ENCODE results near the gene SLC1A4. TPM values are rescaled to one million over a fixed set of nuclear protein-coding genes. Genes with fewer than 3 reads are reported as not detected.

SLC1A4 gene
- total and polyA plus RNA-seq, 4 donors, result 6.3 to 27.4 (median 8.1) TPM

- H3K4me1 ChIP-seq (ENCODE audit: control insufficient read depth in 5 of 5, insufficient read depth in 5 of 5, low read length in 5 of 5), result peaks cover 0 to 13% (median 3%) of the 10 kb centered on the region in 5 donors
- no peak overlapping the region for H3K27ac ChIP-seq (ENCODE audit: low read depth in 1 of 2, low read length in 1 of 2)
- ATAC-seq (ENCODE audit: insufficient read depth, low FRiP score) (no peak), DNase-seq (no peak)
- H3K9ac ChIP-seq (ENCODE audit: insufficient read depth in 1 of 2, low read length in 2 of 2), result no peak overlapping the region
- peaks cover 0 to 1% (median 0%) of the 10 kb centered on the region in 4 donors for H3K36me3 ChIP-seq (ENCODE audit: control insufficient read depth in 4 of 4, insufficient read depth in 4 of 4, low read length in 4 of 4)
- no peak overlapping the region for H3K4me3 ChIP-seq
- WGBS, 2 donors, result 86 to 88% methylated on average over 4 of the region's 4 CpGs
- peaks cover 0 to 3% (median 0%) of the 10 kb centered on the region in 3 donors for H3K27me3 ChIP-seq (ENCODE audit: control insufficient read depth in 3 of 3, insufficient read depth in 3 of 3, low read length in 2 of 3)
- TF ChIP-seq CTCF (IDR thresholded peaks at IDR 0.05; ENCODE audit: control extremely low read depth, extremely low read depth), result no peak
- no peaks in the 10 kb centered on the region for H3K9me3 ChIP-seq (ENCODE audit: control insufficient read depth in 4 of 4, insufficient read depth in 3 of 4, low read length in 3 of 4)
Observed at GRCh38 chr2:64992990-64993389, 3.8 kb downstream of the SLC1A4 start.

DNA sequence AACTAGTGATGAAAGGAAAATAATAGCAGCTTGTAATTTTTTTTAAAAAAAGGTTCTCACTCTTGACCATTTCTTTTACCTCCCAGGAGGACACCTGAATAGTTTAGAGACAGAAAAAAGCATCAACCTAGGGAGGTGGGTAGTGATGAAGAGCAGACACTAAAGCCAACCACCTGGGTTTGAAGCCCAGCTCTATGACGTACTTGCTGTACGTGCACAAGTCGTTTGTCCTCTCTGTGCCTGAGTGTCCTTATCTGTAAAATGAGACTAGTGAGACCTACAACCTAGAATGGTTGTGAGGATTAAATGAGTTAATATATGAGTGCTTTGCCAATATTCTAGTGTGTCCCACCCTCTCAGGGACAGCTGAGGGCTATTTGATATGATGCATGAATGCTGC is 5.8 kb downstream of the SLC1A4 start:
- H3K4me3 ChIP-seq, result no peak overlapping the region
- no peak overlapping the region for H3K27ac ChIP-seq (ENCODE audit: low read depth in 1 of 2, low read length in 1 of 2)
- no peak for TF ChIP-seq CTCF (IDR thresholded peaks at IDR 0.05; ENCODE audit: control extremely low read depth, extremely low read depth)
- peaks cover 0 to 3% (median 0%) of the 10 kb centered on the region in 3 donors for H3K27me3 ChIP-seq (ENCODE audit: control insufficient read depth in 3 of 3, insufficient read depth in 3 of 3, low read length in 2 of 3)
- no peak for DNase-seq
- H3K9ac ChIP-seq (ENCODE audit: insufficient read depth in 1 of 2, low read length in 2 of 2), result no peak overlapping the region
- peaks cover 0 to 8% (median 6%) of the 10 kb centered on the region in 5 donors for H3K4me1 ChIP-seq (ENCODE audit: control insufficient read depth in 5 of 5, insufficient read depth in 5 of 5, low read length in 5 of 5)
- no peak for ATAC-seq (ENCODE audit: insufficient read depth, low FRiP score)
- peaks cover 0 to 1% (median 0%) of the 10 kb centered on the region in 4 donors for H3K36me3 ChIP-seq (ENCODE audit: control insufficient read depth in 4 of 4, insufficient read depth in 4 of 4, low read length in 4 of 4)
- no peaks in the 10 kb centered on the region for H3K9me3 ChIP-seq (ENCODE audit: control insufficient read depth in 4 of 4, insufficient read depth in 3 of 4, low read length in 3 of 4)
- 91 to 93% methylated on average over 3 of the region's 3 CpGs for WGBS, 2 donors

DNA sequence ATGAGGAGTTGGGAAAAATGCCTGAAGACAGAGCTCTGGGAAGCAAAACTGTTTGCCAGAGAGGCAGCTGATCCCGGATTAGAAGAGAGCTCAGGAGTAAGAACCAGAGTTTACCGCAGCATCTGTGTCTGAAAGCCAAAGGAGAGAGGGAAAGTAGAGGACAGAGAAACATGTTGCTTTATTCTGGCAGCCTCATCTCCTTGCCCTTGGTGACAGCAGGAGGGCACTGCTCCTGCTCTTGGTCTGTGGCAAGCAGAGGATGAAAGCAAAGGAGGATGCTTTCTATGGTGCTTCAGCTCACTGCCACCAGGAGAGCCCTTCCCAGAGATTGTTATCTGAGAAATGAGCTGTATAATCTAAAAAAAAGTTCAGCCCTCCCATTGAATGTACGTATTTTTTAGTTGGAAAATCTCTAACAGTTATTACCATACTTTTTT is 7.7 kb downstream of the SLC1A4 start:
- DNase-seq (no peak), ATAC-seq (ENCODE audit: insufficient read depth, low FRiP score) (no peak)
- H3K36me3 ChIP-seq (ENCODE audit: control insufficient read depth in 4 of 4, insufficient read depth in 4 of 4, low read length in 4 of 4), result peaks cover 0 to 1% (median 0%) of the 10 kb centered on the region in 4 donors
- TF ChIP-seq CTCF (IDR thresholded peaks at IDR 0.05; ENCODE audit: control extremely low read depth, extremely low read depth), result no peak
- no peaks in the 10 kb centered on the region for H3K9me3 ChIP-seq (ENCODE audit: control insufficient read depth in 4 of 4, insufficient read depth in 3 of 4, low read length in 3 of 4)
- H3K4me3 ChIP-seq, result no peak overlapping the region
- 95 to 98% methylated on average over 3 of the region's 3 CpGs for WGBS, 2 donors
- H3K4me1 ChIP-seq (ENCODE audit: control insufficient read depth in 5 of 5, insufficient read depth in 5 of 5, low read length in 5 of 5), result peaks cover 0 to 5% (median 0%) of the 10 kb centered on the region in 5 donors
- H3K27ac ChIP-seq (ENCODE audit: low read depth in 1 of 2, low read length in 1 of 2), result no peak overlapping the region
- H3K9ac ChIP-seq (ENCODE audit: insufficient read depth in 1 of 2, low read length in 2 of 2), result no peak overlapping the region
- H3K27me3 ChIP-seq (ENCODE audit: control insufficient read depth in 3 of 3, insufficient read depth in 3 of 3, low read length in 2 of 3), result no peaks in the 10 kb centered on the region

GRCh38 chr2:64998658-64999061 is 9.5 kb downstream of the SLC1A4 start:
- Histone ChIP-seq H3K36me3 (ENCODE audit: control insufficient read depth in 4 of 4, insufficient read depth in 4 of 4, low read length in 4 of 4) (peaks cover 0 to 2% (median 0%) of the 10 kb centered on the region in 4 donors), H3K4me3 (no peak overlapping the region), H3K27me3 (ENCODE audit: control insufficient read depth in 3 of 3, insufficient read depth in 3 of 3, low read length in 2 of 3) (no peaks in the 10 kb centered on the region), H3K9me3 (ENCODE audit: control insufficient read depth in 4 of 4, insufficient read depth in 3 of 4, low read length in 3 of 4) (no peaks in the 10 kb centered on the region), H3K27ac (ENCODE audit: low read depth in 1 of 2, low read length in 1 of 2) (peak overlapping the region; percentile 7 to 61), H3K9ac (ENCODE audit: insufficient read depth in 1 of 2, low read length in 2 of 2) (no peak overlapping the region), H3K4me1 (ENCODE audit: control insufficient read depth in 5 of 5, insufficient read depth in 5 of 5, low read length in 5 of 5) (peaks cover 0 to 5% (median 0%) of the 10 kb centered on the region in 5 donors)
- 57 to 88% methylated on average over 2 of the region's 2 CpGs for WGBS, 2 donors
- TF ChIP-seq CTCF (IDR thresholded peaks at IDR 0.05; ENCODE audit: control extremely low read depth, extremely low read depth), result no peak
- DNase-seq, result peak in 2 of 3 donors; percentile 10 to 36
- ATAC-seq (ENCODE audit: insufficient read depth, low FRiP score), result no peak

All from lung (tissue), 12 donors.